GM19193 (cell line): Measurements from ENCODE around the gene TFR2.

Experiments used
- POLR2A ChIP-seq: IDR thresholded peaks from 4 replicates; pipeline ENCODE4 v1.6.1; 2011; ENCODE audit not compliant: insufficient read depth, insufficient read length; ENCODE audit errors: extremely low read depth

TFR2 gene

DNA sequence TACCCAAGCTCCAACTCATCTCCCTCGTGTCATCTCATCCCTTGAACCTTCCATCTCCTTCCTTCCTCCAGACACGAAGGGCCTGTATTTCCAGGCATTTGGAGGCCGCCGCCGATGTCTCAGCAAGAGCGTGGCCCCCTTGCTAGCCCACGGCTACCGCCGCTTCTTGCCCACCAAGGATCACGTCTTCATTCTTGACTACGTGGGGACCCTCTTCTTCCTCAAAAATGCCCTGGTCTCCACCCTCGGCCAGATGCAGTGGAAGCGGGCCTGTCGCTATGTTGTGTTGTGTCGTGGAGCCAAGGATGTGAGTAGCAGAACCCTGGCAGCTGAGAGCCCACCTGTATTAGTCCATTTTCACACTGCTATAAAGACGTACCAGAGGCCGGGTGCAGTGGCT, 49.8 kb downstream of the TFR2 start:
- TF ChIP-seq POLR2A: no peak

DNA sequence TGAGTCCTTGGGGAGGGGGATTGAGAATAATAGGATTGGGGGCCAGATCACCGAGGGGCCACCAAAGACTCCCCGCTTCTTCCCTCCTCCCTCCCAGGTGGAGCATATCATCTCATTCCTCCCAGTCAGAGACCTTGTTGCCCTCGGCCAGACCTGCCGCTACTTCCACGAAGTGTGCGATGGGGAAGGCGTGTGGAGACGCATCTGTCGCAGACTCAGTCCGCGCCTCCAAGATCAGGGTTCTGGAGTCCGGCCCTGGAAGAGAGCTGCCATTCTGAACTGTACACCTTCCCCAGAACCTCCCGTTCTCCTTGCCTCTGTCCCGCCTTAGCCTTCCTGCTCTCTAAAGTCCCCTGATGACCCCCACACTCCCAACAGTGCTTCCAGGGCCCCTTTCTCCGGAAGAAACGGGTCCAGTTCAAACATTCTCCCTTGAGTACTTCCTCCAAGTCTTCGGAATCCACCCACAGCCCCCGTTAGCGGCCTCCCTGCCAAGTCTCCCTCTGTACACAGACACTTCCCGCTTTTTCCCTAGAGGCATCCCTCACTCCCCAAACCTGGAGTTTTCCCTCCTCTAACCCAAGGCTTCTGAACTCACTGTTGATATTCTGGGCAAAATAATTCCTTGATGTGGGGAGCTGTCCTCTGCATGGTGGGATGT, 51.1 kb downstream of the TFR2 start:
- no peak for TF ChIP-seq POLR2A

DNA sequence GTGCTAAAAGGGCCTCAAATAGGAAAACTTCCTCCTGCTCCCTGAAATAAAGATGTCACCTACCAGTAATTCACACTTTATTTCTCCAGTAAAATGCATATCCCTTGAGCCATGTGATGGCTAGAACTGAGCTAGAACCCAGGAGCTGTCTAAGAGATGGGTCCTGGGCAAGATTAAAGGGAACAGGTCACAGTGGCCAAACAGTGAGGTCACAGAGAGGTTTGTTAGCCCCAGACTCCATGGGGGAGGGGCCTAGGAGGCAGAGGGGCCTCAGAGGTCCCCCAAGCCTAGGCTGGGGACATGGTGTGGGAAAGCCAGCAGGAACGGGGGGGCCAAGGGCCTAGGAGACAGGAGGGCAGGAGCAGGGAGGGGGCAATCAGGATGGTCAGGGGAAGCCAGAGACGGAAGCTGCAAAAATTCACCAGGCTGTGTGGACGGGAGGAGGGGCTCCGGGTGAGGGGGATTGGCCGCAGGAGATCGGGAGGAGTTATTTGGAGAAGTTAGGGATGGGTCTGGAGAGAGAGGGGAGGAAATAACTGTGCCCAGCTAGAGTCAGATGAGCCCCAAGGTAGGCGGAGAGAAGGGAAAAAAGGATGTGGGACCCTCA, 51.9 kb downstream of the TFR2 start:
- TF ChIP-seq POLR2A: no peak

DNA sequence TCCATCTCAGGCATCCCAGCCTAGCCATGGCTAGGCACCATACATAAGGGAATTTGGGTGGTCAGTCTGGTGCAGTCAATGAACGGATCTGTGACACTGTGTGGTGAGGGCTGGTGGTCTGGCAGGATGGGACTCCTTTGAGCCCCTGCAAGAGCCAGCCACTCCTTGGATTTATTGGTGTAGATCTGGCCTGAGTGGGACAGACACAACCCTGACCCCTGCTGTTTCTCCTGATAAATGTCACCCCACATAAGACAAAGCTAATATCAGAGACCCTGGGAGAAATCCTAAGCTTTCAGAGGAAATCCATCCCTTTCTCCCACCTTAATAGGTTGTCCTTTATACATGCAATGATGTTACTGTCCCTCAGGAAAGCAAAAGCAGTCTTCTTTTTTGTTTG, 52.9 kb downstream of the TFR2 start:
- no peak for TF ChIP-seq POLR2A

DNA sequence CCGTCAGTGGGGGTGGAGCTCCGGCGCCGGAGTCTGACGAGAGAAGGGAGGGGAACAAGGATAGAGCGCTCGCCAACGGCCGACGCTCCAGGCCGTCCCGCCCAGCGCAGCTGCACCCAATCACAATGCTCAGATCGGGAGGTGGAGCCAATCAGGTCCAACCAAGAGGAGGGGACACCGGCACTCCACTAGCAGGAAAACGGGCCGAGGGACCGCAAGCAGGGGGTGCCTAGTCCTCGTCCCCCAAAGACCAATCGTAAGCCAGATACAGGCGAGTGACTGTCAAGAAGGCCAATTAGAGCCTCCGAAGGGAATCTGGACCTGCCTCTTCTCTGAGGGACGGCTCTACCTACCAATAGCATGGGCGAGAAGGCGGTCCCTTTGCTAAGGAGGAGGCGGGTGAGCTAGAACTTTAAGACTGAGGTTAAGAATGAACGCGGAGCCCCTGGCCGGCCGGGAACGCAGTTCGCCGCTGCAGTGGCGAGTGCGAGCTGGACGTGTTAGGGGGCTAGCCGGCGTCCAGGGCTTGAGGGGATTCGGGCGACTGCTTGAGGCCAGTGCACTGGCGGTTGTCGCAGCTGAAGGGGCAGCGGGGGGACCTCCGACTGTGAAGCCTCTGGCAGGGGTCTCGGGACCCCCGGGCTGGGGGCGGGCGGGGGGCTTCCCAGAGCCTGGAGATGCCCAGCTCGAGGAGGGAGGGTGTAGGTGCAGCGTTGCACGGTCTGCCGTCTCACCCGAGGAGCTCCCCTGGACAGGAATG, 54.9 kb downstream of the TFR2 start, which contains the start of gene FBXO24:
Gene FBXO24, plus strand, starts transcription at position 63 of the 760 bp plus-strand sequence. Its CDS starts 298 bp downstream, at position 361.
- peak; percentile 46 for TF ChIP-seq POLR2A

DNA sequence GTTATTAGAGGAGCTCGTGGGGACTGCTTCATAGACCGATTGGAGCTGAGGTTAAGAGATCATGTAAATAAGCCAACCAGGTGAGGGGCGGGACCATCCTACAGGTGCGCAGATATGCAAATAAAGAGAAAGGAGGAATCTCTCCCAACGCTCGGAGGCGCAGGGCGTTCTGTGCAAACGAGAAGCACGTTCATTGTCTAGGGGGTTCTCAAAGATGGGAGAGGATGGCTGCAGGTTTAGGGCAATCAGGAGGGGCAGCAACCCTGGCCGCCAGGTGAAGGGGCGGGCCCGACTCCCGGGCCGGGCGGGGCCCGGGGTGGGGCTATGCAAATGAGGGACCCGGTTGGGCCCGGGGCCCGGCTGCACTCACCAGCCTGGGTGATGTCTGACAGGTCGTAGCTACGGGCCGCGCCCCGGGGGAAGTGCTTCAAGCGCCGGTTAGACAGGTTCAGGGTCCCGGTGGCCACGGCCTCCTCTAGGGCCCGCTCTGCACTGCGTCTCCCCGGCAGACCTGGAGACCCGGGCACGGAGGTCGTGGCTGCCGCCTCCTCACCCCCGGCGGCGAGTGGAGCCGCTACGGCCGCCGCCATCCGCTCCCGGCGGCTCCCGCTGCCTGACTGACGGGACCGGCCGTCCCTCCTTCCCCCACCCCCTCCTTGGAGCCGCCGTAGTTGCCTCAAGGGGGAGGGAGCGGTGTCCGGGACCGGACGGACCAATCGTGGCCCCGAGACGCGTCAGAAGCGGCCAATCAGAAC, 55.7 kb downstream of the TFR2 start, which contains the start of gene LRCH4:
Gene LRCH4, minus strand, starts transcription at position 619 of the 755 bp plus-strand sequence. Its CDS starts 29 bp downstream, at position 590.
- peak; percentile 97 for TF ChIP-seq POLR2A

DNA sequence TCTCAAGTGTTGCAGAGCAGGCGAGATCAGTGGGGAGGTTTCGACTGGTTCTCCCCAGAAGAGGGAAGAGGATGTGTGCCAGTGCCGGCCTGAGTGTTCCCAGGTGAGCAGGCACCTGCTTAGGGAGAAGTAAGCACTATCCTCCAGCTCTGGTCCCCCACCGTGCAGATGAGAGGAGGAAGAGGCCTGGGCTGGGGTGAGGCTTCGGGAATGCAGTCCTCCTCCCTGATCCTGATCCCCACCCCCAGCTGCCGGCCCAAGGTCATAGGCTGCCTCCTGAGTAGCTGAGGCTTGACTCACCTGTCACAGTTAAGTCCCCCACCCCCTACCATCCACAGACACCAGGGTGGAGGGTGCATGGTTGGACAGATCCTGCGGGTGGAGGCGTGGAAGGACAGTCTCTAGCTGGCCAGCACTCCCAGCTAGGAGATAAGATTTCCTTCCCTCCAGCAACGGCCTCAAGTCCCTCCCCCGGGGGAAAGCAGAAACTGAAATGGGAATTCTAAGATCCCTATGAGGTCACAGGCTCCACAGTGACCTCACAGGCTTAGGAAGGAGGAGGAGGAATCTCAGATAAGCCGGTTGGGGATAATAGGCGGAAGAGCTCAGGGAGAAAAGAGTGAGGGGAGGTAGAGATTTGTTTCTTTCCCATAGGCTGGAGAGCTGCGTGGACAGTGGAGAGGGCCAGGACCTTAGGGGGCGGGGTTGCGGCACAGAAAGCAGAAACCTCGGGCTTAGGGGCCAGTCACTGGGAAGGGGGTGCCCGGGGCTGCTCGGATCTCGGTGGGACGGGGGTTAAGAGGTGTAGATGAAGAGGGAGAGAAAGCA, 56.5 kb downstream of the TFR2 start:
- TF ChIP-seq POLR2A: no peak

DNA sequence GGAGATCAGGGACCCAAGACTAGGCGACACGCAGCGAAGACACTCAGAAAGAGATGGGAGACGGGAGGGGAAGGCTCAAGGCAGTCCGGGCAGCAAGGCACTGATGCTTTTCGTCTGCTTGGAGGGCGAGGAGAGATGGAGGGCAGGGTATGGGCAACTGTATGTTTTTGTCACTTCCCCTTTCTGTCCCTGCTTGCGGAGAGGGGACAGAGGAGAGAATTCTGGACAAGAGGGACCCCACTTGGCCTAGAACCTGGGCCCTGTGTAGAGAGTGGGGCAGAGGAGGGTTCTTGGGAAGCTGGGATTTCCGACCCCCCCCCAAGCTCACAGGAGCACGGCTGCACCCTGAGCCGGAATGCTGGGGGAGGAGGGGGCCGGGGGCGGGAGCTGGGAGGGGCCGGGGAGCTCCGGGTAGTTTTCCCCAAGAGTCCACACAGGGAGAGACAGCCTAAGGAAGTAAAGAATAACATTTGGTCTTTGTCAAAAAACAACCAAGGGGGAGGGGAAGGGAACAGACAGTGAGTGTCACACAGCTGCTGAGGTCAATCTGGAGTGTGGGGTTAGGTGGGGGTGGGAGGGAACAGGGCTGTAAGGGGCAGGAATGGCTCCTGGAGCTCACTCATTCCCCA, 57.2 kb downstream of the TFR2 start:
- TF ChIP-seq POLR2A: no peak

DNA sequence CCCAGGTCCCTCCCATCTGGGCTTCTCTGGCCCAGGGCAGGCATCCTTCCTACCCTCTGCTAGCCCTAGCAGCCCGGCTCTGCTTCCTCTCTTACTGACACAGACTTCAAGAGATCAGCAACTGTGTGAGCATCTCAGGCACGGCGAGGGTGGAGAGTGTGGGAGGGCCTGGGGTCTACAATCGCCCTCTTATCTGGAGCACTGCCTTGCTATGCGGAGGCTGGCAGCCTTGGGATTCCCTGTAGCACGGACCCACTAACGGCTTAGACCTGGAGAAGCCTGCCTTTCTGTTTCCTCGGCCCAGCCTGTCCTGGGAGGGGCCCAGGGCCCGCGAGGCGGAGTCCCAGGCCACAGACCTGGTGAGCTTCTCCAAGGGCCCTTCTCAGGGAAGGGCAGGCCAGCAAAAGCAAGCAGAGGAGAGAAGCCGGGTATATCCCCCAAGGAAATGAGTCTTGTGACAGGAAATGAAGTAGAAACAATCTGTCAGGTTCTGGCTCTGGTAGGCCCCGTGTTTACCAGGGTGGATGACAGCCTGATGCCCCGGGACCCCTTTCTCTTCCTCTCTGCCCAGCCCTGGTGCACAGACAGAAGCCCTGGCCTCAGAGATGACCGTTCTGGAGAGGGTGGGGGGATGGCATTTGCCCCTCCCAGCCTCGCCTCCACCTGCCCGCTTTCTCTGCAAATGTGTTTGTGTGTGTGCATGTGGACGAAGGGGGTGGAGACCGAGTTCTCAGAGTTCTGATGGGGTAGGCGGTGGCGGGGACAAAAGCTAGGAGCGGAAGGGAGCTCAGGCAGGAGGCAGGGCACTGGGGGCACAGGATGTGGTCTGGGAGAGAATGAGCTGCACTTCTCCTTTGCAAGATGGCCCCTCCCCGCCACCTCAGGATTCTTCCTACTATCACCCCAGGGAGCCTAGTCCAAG, 58.0 kb downstream of the TFR2 start:
- peak; percentile 40 for TF ChIP-seq POLR2A

DNA sequence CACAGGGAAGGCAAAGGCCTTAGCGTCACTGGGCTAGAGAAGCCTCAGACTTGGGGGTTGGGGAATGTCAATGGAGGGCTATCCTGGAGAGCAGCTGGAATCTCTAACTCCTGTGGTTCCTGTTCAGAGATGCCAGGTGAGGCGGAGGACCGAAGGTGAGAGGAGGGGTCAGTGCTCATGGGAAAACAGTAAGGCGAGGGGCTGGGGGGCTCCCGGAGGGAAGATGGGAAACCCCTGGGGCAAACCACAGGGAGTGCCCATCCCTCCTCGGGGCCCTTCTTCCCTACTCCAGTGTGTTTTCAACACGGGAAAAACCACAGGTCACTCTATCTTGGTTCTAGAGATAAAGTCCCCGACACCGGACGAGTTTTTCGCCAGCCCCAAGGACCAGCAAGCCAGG, 58.7 kb downstream of the TFR2 start:
- no peak for TF ChIP-seq POLR2A

DNA sequence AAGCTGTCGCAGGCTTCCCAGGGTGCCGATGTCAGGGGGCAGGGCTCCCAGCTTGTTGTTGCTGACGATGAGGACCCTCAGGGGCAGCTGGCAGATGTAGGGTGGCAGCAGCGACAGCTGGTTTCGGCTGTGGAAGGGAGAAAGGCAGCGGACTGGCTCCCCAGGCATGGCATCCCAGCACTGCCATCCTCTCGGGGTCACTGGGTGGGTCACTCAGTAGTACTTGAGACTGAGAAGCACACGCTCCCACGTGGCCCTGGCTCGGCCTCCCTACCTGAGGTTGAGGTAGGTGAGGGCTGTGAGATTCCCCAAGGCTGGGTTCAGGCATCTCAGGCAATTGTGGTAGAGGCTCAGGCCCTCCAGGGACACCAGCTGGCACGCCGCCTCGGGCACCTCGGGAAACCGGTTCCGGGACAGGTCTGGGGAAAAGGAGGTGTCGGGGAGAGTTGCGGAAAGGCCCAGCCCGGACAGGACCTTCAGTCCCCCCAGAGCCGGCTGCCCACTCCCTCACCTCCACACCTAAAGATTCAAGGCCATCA, 59.2 kb downstream of the TFR2 start:
- TF ChIP-seq POLR2A: no peak

DNA sequence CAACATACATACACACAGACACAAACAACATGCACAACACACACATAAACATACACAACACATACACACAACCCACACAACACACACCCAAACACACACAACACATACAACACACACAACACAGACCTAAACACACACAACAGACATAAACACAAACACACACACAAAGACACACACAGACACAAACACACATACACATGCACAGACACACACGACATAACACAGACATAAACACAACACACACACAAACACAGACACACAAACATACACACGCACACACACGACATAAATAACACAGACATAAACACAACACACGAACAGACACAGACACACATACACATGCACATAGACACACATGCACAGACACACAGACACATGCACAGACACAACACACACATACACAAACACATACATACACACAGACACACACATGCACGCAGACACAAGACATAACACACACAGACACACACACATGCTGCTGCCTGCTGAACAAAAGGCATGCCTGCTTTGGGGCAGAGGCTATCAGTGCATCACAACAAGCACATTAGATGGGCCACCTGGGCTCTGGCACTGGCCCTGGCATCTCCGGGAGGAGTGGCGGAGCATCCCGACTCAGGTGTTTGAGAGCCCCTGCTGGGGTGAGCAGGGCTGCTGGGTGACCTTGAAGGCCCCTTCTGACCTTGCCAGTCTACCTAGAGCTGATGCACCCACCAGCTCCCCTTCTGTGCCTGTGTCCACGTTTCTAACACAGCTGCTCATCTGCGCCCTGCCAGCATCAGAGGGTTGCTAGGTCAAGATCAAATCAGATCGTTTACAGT, 60.7 kb downstream of the TFR2 start:
- no peak for TF ChIP-seq POLR2A
